GM12865 (cell line): ENCODE data around the gene TMEM63A.
"Not testable (repeated sequence)": the region's sequence is repeated elsewhere in the genome, so short reads cannot be mapped to it uniquely, and the experiment has no call there.

ENCODE experiments used
- DNase-seq: peaks from one replicate; pipeline ENCODE4 v3.0.0; 2010; ENCODE audit warnings: low read depth
- H3K4me3 ChIP-seq: 2 replicates; pipeline ENCODE4 v1.5.1; 2011; ENCODE audit warnings: mild to moderate bottlenecking, low read depth, low read length, control low read depth
- CTCF ChIP-seq: IDR thresholded peaks from 2 replicates; pipeline ENCODE4 v1.5.1; 2011; ENCODE audit warnings: low read length, control low read depth, low read depth, inconsistent platforms; ENCODE audit not compliant: insufficient read depth; ENCODE audit errors: missing control alignments

The TMEM63A gene

GRCh38 chr1:225806249-225806648 lies 75.9 kb downstream of the TMEM63A start:
- H3K4me3 ChIP-seq, result no peak overlapping the region
- DNase-seq, result no peak
- no peak for TF ChIP-seq CTCF

- H3K4me3 ChIP-seq, result not testable (repeated sequence)
Observed at GRCh38 chr1:225801146-225801545, 81.0 kb downstream of the TMEM63A start.

GRCh38 chr1:225796097-225796496 lies 86.1 kb downstream of the TMEM63A start:
- not testable (repeated sequence) for DNase-seq, H3K4me3 ChIP-seq

More at GRCh38 chr1:225801146-225801545, 81.0 kb downstream of the TMEM63A start:
- not testable (repeated sequence) for DNase-seq
